MCF 10A (cell line): ENCODE measurements around the gene POC5. TPM values are rescaled to one million over a fixed set of nuclear protein-coding genes. Genes with fewer than 3 reads are reported as not detected.

Source experiments
- BruUV-seq: library from RNA; stranded (reverse); fragments of 400-500 nt; replicated peaks from 2 replicates; lab custom pipeline; 2021; lab: Mats Ljungman, UMichigan
- CTCF ChIA-PET: fragments of 300-600 bp; sonication (Branson Sonifier 250); formaldehyde crosslinking; extraction: SDS; loops from one replicate; lab custom pipeline; 2021; ENCODE audit warnings: antibody characterized with exemption, inconsistent platforms; lab: Yijun Ruan, JAX
- POLR2A ChIA-PET: fragments of 300-600, 350-650 bp; sonication (Branson Sonifier 250); formaldehyde crosslinking; extraction: SDS; loops from one replicate; lab custom pipeline; 2020; ENCODE audit warnings: antibody characterized with exemption, inconsistent platforms; lab: Yijun Ruan, JAX
- DNase-seq: peaks from one replicate; pipeline ENCODE4 v3.0.0-alpha.2; 2018; ENCODE audit not compliant: unreplicated experiment
- H3K27ac Mint-ChIP-seq: one replicate; pipeline ENCODE4 v1.8.0; 2022; ENCODE audit warnings: mild to moderate bottlenecking, low read depth, mixed read lengths; ENCODE audit not compliant: unreplicated experiment
- H3K27me3 Mint-ChIP-seq: one replicate; pipeline ENCODE4 v1.8.0; 2022; ENCODE audit warnings: mixed read lengths; ENCODE audit not compliant: insufficient read depth, unreplicated experiment
- H3K36me3 Mint-ChIP-seq: one replicate; pipeline ENCODE4 v1.8.0; 2022; ENCODE audit warnings: mild to moderate bottlenecking, moderate library complexity, mixed read lengths; ENCODE audit not compliant: insufficient read depth, unreplicated experiment
- H3K4me1 Mint-ChIP-seq: one replicate; pipeline ENCODE4 v1.8.0; 2022; ENCODE audit warnings: mixed read lengths; ENCODE audit not compliant: insufficient read depth, unreplicated experiment
- H3K4me3 Mint-ChIP-seq: one replicate; pipeline ENCODE4 v1.8.0; 2022; ENCODE audit warnings: mild to moderate bottlenecking, moderate library complexity, mixed read lengths; ENCODE audit not compliant: unreplicated experiment
- H3K9me3 Mint-ChIP-seq: one replicate; pipeline ENCODE4 v1.8.0; 2022; ENCODE audit warnings: mixed read lengths; ENCODE audit not compliant: unreplicated experiment
- CTCF ChIP-seq: fragments of 200-600 bp; IDR thresholded peaks from one replicate; pipeline ENCODE4 v1.8.0; 2022; ENCODE audit warnings: antibody characterized with exemption, mild to moderate bottlenecking; ENCODE audit not compliant: unreplicated experiment
- intact Hi-C: fragments of 100-400 bp; cut with micrococcal nuclease; formaldehyde crosslinking; loops from 2 replicates; pipeline ENCODE4 v1.14.1; 2022
- total RNA-seq: library from RNA; stranded (reverse); gene quantifications from 2 replicates; pipeline ENCODE4 v1.2.3, GENCODE V29; 2022

The POC5 gene
- total RNA-seq, 1 experiment from 2014 or later: 14.3 TPM

- CTCF ChIA-PET: no interaction called here
- no TSS peak for BruUV-seq
Measured at GRCh38 chr5:75694781-75695180, 22.5 kb downstream of the POC5 start.

GRCh38 chr5:75690669-75691068, 26.6 kb downstream of the POC5 start:
- no peaks in the 10 kb centered on the region for H3K27me3 Mint-ChIP-seq
- TF ChIP-seq CTCF: no peak
- no TSS peak for BruUV-seq
- ChIA-PET POLR2A (interaction anchor here (0.6 kb wide), 1 partner anchor 85 kb away, joined by 3 read pairs; no protein-coding TSS in a partner anchor), CTCF (interaction anchor here (2.4 kb wide), 1 partner anchor 10 kb away, joined by 6 read pairs; no protein-coding TSS in a partner anchor)
- H3K9me3 Mint-ChIP-seq: no peaks in the 10 kb centered on the region
- no peak overlapping the region for H3K4me3 Mint-ChIP-seq
- no peak for DNase-seq
- H3K36me3 Mint-ChIP-seq: peaks cover 48% of the 10 kb centered on the region
- no peaks in the 10 kb centered on the region for H3K4me1 Mint-ChIP-seq
- intact Hi-C loops: no loop called here
- no peak overlapping the region for H3K27ac Mint-ChIP-seq

More at GRCh38 chr5:75694781-75695180, 22.5 kb downstream of the POC5 start:
- no peaks in the 10 kb centered on the region for H3K9me3 Mint-ChIP-seq
- peaks cover 43% of the 10 kb centered on the region for H3K36me3 Mint-ChIP-seq
- DNase-seq: no peak
- POLR2A ChIA-PET: interaction anchor here (1.7 kb wide), 1 partner anchor 18 kb away, joined by 3 read pairs; no protein-coding TSS in a partner anchor
- H3K27me3 Mint-ChIP-seq: no peaks in the 10 kb centered on the region
- no peak for TF ChIP-seq CTCF
- intact Hi-C loops: no loop called here
- no peaks in the 10 kb centered on the region for H3K4me1 Mint-ChIP-seq
- H3K4me3 Mint-ChIP-seq: no peak overlapping the region
- no peak overlapping the region for H3K27ac Mint-ChIP-seq

GRCh38 chr5:75686480-75686879, 30.8 kb downstream of the POC5 start:
- ChIA-PET CTCF (no interaction called here), POLR2A (interaction anchor here (0.7 to 1.4 kb wide), 2 partner anchors 59 to 574 kb away, joined by 3 to 4 read pairs; no protein-coding TSS in a partner anchor)
- H3K27ac Mint-ChIP-seq: no peak overlapping the region
- H3K27me3 Mint-ChIP-seq: no peaks in the 10 kb centered on the region
- H3K36me3 Mint-ChIP-seq: peaks cover 47% of the 10 kb centered on the region
- no peaks in the 10 kb centered on the region for H3K9me3 Mint-ChIP-seq
- DNase-seq: no peak
- no peak for TF ChIP-seq CTCF
- intact Hi-C loops: loop anchor here (10.0 kb wide), 1 partner anchor 262 kb away; no protein-coding TSS in a partner anchor
- BruUV-seq: no TSS peak
- no peak overlapping the region for H3K4me3 Mint-ChIP-seq
- H3K4me1 Mint-ChIP-seq: no peaks in the 10 kb centered on the region

GRCh38 chr5:75685141-75685540, 32.1 kb downstream of the POC5 start:
- DNase-seq: no peak
- Mint-ChIP-seq H3K36me3 (peaks cover 47% of the 10 kb centered on the region), H3K4me1 (no peaks in the 10 kb centered on the region), H3K9me3 (no peaks in the 10 kb centered on the region), H3K27me3 (no peaks in the 10 kb centered on the region), H3K4me3 (no peak overlapping the region), H3K27ac (no peak overlapping the region)
- ChIA-PET POLR2A (no interaction called here), CTCF (no interaction called here)
- no TSS peak for BruUV-seq
- intact Hi-C loops: loop anchor here (10.0 kb wide), 1 partner anchor 260 kb away; no protein-coding TSS in a partner anchor
- no peak for TF ChIP-seq CTCF
